Measurements from ENCODE around the gene LTC4S.

The LTC4S gene

DNA sequence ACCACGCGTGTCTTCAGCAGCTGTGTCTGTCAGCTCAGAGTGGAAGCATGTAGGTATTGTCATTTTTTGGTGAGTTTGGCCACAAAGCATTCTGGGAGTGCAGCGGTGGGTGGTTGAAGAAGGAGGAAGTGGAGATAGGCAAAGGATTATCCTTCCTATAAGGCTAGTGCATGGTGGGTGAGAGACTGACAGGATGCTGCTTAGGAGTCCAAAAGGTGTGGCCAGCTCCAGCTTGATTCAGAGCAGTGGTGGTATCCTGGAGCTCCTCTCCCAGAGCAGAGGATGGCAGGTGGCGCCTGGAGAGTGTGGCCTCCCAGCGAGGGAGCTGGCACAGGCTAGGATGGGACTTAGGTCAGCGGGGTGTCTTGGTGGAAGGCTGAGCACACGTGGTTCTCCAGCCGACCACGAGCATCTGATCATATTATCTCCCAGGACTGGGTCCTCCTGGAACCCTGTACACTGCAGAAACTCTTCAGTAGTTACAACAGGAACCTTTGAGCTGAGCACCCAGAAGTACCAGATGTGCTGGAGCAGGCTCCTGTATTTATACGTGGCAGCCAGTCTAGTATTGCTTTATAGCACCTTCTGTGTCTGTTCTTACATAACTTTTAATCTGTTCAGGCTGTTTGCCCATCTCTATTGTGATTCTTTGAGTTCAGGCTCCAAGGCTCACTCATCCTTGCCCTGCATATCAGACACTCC lies 31.6 kb upstream of the LTC4S start:
- POLR2A ChIA-PET, result interaction anchor here (0.8 to 1.0 kb wide), 2 partner anchors 30 to 75 kb away, joined by 3 read pairs; partner anchors contain the start of gene MAML1
- DNase-seq (ENCODE audit: extremely low spot score), result no peak
- TF ChIP-seq L3MBTL2 (conservative IDR thresholded peaks at IDR 0.05) (no peak), HDGF (IDR thresholded peaks at IDR 0.05; ENCODE audit: borderline replicate concordance) (no peak), FOXK2 (IDR thresholded peaks at IDR 0.05) (no peak), PKNOX1 (IDR thresholded peaks at IDR 0.05) (no peak), BHLHE40 (IDR thresholded peaks at IDR 0.05; ENCODE audit: borderline replicate concordance) (no peak), NFRKB (IDR thresholded peaks at IDR 0.05) (no peak), ZNF384 (IDR thresholded peaks at IDR 0.05) (no peak), SUZ12 (IDR thresholded peaks at IDR 0.05) (no peak), ELF4 (IDR thresholded peaks at IDR 0.05) (no peak), SP1 (IDR thresholded peaks at IDR 0.05) (no peak), ARNT (IDR thresholded peaks at IDR 0.05) (no peak)
- CTCF ChIA-PET, result interaction anchor here (0.5 to 1.9 kb wide), 14 partner anchors 8 to 712 kb away, joined by 3 to 9 read pairs (median 3); partner anchors contain the start of gene LTC4S

DNA sequence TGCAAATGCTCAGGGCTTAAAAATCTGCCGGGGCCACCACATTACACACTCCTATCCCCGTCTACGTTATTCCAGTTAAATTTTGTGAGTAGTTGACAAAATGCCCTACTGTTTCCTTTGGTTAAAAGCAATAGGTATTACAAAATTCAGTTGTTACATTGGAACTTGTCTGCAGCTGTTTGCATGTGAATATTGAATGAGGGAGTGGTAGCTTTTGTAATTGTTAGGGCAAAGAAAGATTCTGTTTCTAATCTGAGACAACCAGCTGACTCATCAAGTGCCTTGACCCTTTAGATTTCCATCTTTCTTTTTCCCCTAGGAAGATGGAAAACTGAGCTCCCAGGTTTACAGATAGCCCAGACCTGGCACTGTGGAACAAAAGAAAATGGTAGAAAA lies 31.0 kb upstream of the LTC4S start:
- CTCF ChIA-PET, result interaction anchor here (0.5 to 1.9 kb wide), 16 partner anchors 9 to 711 kb away, joined by 3 to 9 read pairs (median 4); partner anchors contain the start of gene LTC4S
- POLR2A ChIA-PET, result interaction anchor here (0.8 kb wide), 1 partner anchor 74 kb away, joined by 3 read pairs; no protein-coding TSS in a partner anchor
- DNase-seq (ENCODE audit: extremely low spot score), result no peak

GRCh38 chr5:179763215-179763945 lies 30.4 kb upstream of the LTC4S start:
- DNase-seq (ENCODE audit: extremely low spot score), result peak; percentile 84
- no peak for TF ChIP-seq TARDBP (IDR thresholded peaks at IDR 0.05)
- TF ChIP-seq ZNF384 (IDR thresholded peaks at IDR 0.05), result peak; percentile 52; the same call in 1 of the 2 replicates
- TF ChIP-seq BHLHE40 (IDR thresholded peaks at IDR 0.05; ENCODE audit: borderline replicate concordance), result no peak
- no peak for TF ChIP-seq LEF1 (IDR thresholded peaks at IDR 0.05; ENCODE audit: borderline replicate concordance)
- no peak for TF ChIP-seq L3MBTL2 (conservative IDR thresholded peaks at IDR 0.05)
- no peak for TF ChIP-seq FOXM1 (IDR thresholded peaks at IDR 0.05; ENCODE audit: borderline replicate concordance)
- POLR2A ChIA-PET, result interaction anchor here (0.8 kb wide), 1 partner anchor 73 kb away, joined by 3 read pairs; no protein-coding TSS in a partner anchor
- CTCF ChIA-PET, result interaction anchor here (0.6 to 1.9 kb wide), 14 partner anchors 9 to 711 kb away, joined by 3 to 9 read pairs (median 4); partner anchors contain the start of gene LTC4S

More for the DNA sequence above, 31.0 kb upstream of the LTC4S start:
- TF ChIP-seq BHLHE40 (IDR thresholded peaks at IDR 0.05; ENCODE audit: borderline replicate concordance), result no peak
- no peak for TF ChIP-seq HDGF (IDR thresholded peaks at IDR 0.05; ENCODE audit: borderline replicate concordance)
- no peak for TF ChIP-seq ZNF384 (IDR thresholded peaks at IDR 0.05)
- no peak for TF ChIP-seq ELF4 (IDR thresholded peaks at IDR 0.05)
- TF ChIP-seq L3MBTL2 (conservative IDR thresholded peaks at IDR 0.05), result no peak
- no peak for TF ChIP-seq NFRKB (IDR thresholded peaks at IDR 0.05)
- no peak for TF ChIP-seq FOXA1 (IDR thresholded peaks at IDR 0.05)

GRCh38 chr5:179764056-179764455 lies 29.7 kb upstream of the LTC4S start:
- TF ChIP-seq HDGF (IDR thresholded peaks at IDR 0.05; ENCODE audit: borderline replicate concordance), result no peak
- DNase-seq (ENCODE audit: extremely low spot score), result no peak
- ChIA-PET POLR2A (no interaction called here), CTCF (interaction anchor here (1.4 to 1.7 kb wide), 2 partner anchors 31 to 38 kb away, joined by 4 to 8 read pairs; no protein-coding TSS in a partner anchor)

- DNase-seq (ENCODE audit: extremely low spot score), result no peak
These were observed 28.4 kb upstream of the LTC4S start for GRCh38 chr5:179765400-179765799.

More at GRCh38 chr5:179765400-179765799, 28.4 kb upstream of the LTC4S start:
- CTCF ChIA-PET, result no interaction called here
- TF ChIP-seq SUZ12 (IDR thresholded peaks at IDR 0.05) (no peak), ZNF384 (IDR thresholded peaks at IDR 0.05) (no peak), TARDBP (IDR thresholded peaks at IDR 0.05) (no peak), ARNT (IDR thresholded peaks at IDR 0.05) (no peak), PKNOX1 (IDR thresholded peaks at IDR 0.05) (no peak), BHLHE40 (IDR thresholded peaks at IDR 0.05; ENCODE audit: borderline replicate concordance) (no peak), L3MBTL2 (conservative IDR thresholded peaks at IDR 0.05) (no peak), SP1 (IDR thresholded peaks at IDR 0.05) (no peak), FOXM1 (IDR thresholded peaks at IDR 0.05; ENCODE audit: borderline replicate concordance) (no peak), LEF1 (IDR thresholded peaks at IDR 0.05; ENCODE audit: borderline replicate concordance) (no peak), NFRKB (IDR thresholded peaks at IDR 0.05) (no peak), CTBP1 (IDR thresholded peaks at IDR 0.05; ENCODE audit: borderline replicate concordance) (no peak), FOXK2 (IDR thresholded peaks at IDR 0.05) (no peak), FOXA1 (IDR thresholded peaks at IDR 0.05) (no peak), HDGF (IDR thresholded peaks at IDR 0.05; ENCODE audit: borderline replicate concordance) (no peak)
- POLR2A ChIA-PET, result no interaction called here

Data from HEK293T (cell line).